Calu3 (cell line): ENCODE measurements around the gene VPS8. TPM values are rescaled to one million over a fixed set of nuclear protein-coding genes. Genes with fewer than 3 reads are reported as not detected.

Source experiments
- BruUV-seq: library from RNA; stranded (reverse); fragments of 400-500 nt; replicated peaks from 2 replicates; lab custom pipeline; 2021; lab: Mats Ljungman, UMichigan
- CTCF ChIA-PET: fragments of 300-600 bp; sonication (Branson Sonifier 250); formaldehyde crosslinking; loops from one replicate; lab custom pipeline; 2022; ENCODE audit warnings: antibody characterized with exemption; lab: Charles Lee
- DNase-seq: peaks from one replicate; pipeline ENCODE4 v3.0.0; 2022
- H3K27ac Mint-ChIP-seq: one replicate; pipeline ENCODE4 v1.8.0; 2022; ENCODE audit warnings: mixed read lengths; ENCODE audit not compliant: unreplicated experiment
- H3K27me3 Mint-ChIP-seq: one replicate; pipeline ENCODE4 v1.8.0; 2022; ENCODE audit warnings: mixed read lengths; ENCODE audit not compliant: unreplicated experiment
- H3K36me3 Mint-ChIP-seq: one replicate; pipeline ENCODE4 v1.8.0; 2022; ENCODE audit warnings: mild to moderate bottlenecking, moderate library complexity, mixed read lengths; ENCODE audit not compliant: insufficient read depth, unreplicated experiment
- H3K4me1 Mint-ChIP-seq: one replicate; pipeline ENCODE4 v1.8.0; 2022; ENCODE audit warnings: mild to moderate bottlenecking, low read depth, mixed read lengths; ENCODE audit not compliant: unreplicated experiment
- H3K4me3 Mint-ChIP-seq: one replicate; pipeline ENCODE4 v1.8.0; 2022; ENCODE audit warnings: mild to moderate bottlenecking, low read depth, moderate library complexity, mixed read lengths; ENCODE audit not compliant: unreplicated experiment
- H3K9me3 Mint-ChIP-seq: one replicate; pipeline ENCODE4 v1.8.0; 2022; ENCODE audit warnings: low read depth, mixed read lengths; ENCODE audit not compliant: unreplicated experiment
- CTCF ChIP-seq: fragments of 200-600 bp; IDR thresholded peaks from one replicate; pipeline ENCODE4 v1.8.0; 2022; ENCODE audit warnings: antibody characterized with exemption; ENCODE audit not compliant: unreplicated experiment
- intact Hi-C: fragments of 100-400 bp; cut with micrococcal nuclease; formaldehyde crosslinking; loops from one replicate; pipeline ENCODE4 v1.10.0; 2022; ENCODE audit not compliant: unreplicated experiment
- total RNA-seq: library from RNA; stranded (reverse); gene quantifications from 2 replicates; pipeline ENCODE4 v1.2.3, GENCODE V29; 2022

VPS8 gene
- total RNA-seq, 1 experiment from 2014 or later = 62.5 TPM

GRCh38 chr3:185087419-185087818, 275.5 kb downstream of the VPS8 start:
- intact Hi-C loops = no loop called here
- Mint-ChIP-seq H3K4me1 (no peaks in the 10 kb centered on the region), H3K27me3 (peaks cover 62% of the 10 kb centered on the region), H3K4me3 (no peak overlapping the region), H3K9me3 (no peaks in the 10 kb centered on the region), H3K27ac (no peak overlapping the region), H3K36me3 (no peaks in the 10 kb centered on the region)
- no peak for DNase-seq
- no TSS peak for BruUV-seq
- TF ChIP-seq CTCF = no peak
- CTCF ChIA-PET = no interaction called here

- H3K27ac Mint-ChIP-seq = no peak overlapping the region
- no TSS peak for BruUV-seq
Measured at GRCh38 chr3:185089343-185089742, 277.4 kb downstream of the VPS8 start.

GRCh38 chr3:185089751-185090150, 277.8 kb downstream of the VPS8 start:
- DNase-seq = no peak
- Mint-ChIP-seq H3K36me3 (no peaks in the 10 kb centered on the region), H3K4me1 (no peaks in the 10 kb centered on the region), H3K27ac (no peak overlapping the region), H3K9me3 (no peaks in the 10 kb centered on the region), H3K4me3 (no peak overlapping the region), H3K27me3 (peaks cover 68% of the 10 kb centered on the region)
- no TSS peak for BruUV-seq
- no peak for TF ChIP-seq CTCF
- CTCF ChIA-PET = interaction anchor here (0.9 kb wide), 1 partner anchor 15 kb away, joined by 3 read pairs; no protein-coding TSS in a partner anchor
- intact Hi-C loops = no loop called here

More at GRCh38 chr3:185089343-185089742, 277.4 kb downstream of the VPS8 start:
- intact Hi-C loops = no loop called here
- CTCF ChIA-PET = interaction anchor here (0.9 kb wide), 1 partner anchor 15 kb away, joined by 3 read pairs; no protein-coding TSS in a partner anchor
- DNase-seq = no peak
- TF ChIP-seq CTCF = no peak
- Mint-ChIP-seq H3K9me3 (no peaks in the 10 kb centered on the region), H3K4me3 (no peak overlapping the region), H3K4me1 (no peaks in the 10 kb centered on the region), H3K36me3 (no peaks in the 10 kb centered on the region), H3K27me3 (peaks cover 68% of the 10 kb centered on the region)

- peaks cover 62% of the 10 kb centered on the region for H3K27me3 Mint-ChIP-seq
- BruUV-seq = no TSS peak
- no peaks in the 10 kb centered on the region for H3K36me3 Mint-ChIP-seq
- no peak overlapping the region for H3K27ac Mint-ChIP-seq
- no peaks in the 10 kb centered on the region for H3K9me3 Mint-ChIP-seq
- CTCF ChIA-PET = no interaction called here
- intact Hi-C loops = no loop called here
- no peak for TF ChIP-seq CTCF
- no peaks in the 10 kb centered on the region for H3K4me1 Mint-ChIP-seq
- no peak for DNase-seq
- no peak overlapping the region for H3K4me3 Mint-ChIP-seq
Measured at GRCh38 chr3:185090811-185091210, 278.8 kb downstream of the VPS8 start.
